ENCODE measurements around the gene TP53I11. TPM values are rescaled to one million over a fixed set of nuclear protein-coding genes. Genes with fewer than 3 reads are reported as not detected.

The TP53I11 gene
- total RNA-seq, 1 experiment from 2014 or later: 17.7 TPM

- H3K4me1 Mint-ChIP-seq (ENCODE audit: insufficient read depth, unreplicated experiment): peaks cover 6% of the 10 kb centered on the region
- H3K36me3 Mint-ChIP-seq (ENCODE audit: insufficient read depth, unreplicated experiment): no peaks in the 10 kb centered on the region
- no TSS peak for BruUV-seq (replicated peaks)
- ChIA-PET POLR2A (interaction anchor here (0.6 kb wide), 1 partner anchor 221 kb away, joined by 3 read pairs; no protein-coding TSS in a partner anchor), CTCF (interaction anchor here (0.6 to 1.1 kb wide), 2 partner anchors 17 to 25 kb away, joined by 3 read pairs; no protein-coding TSS in a partner anchor)
- no peak overlapping the region for H3K27ac Mint-ChIP-seq (ENCODE audit: low read depth, unreplicated experiment)
- H3K4me3 Mint-ChIP-seq (ENCODE audit: unreplicated experiment): no peak overlapping the region
- no peak for TF ChIP-seq CTCF (IDR thresholded peaks at IDR 0.05; ENCODE audit: unreplicated experiment)
- intact Hi-C loops (cut with micrococcal nuclease): no loop called here
- no peak for DNase-seq (ENCODE audit: unreplicated experiment)
- no peaks in the 10 kb centered on the region for H3K27me3 Mint-ChIP-seq (ENCODE audit: insufficient read depth, unreplicated experiment)
- no peaks in the 10 kb centered on the region for H3K9me3 Mint-ChIP-seq (ENCODE audit: unreplicated experiment)
These were observed 23.8 kb upstream of the TP53I11 start for GRCh38 chr11:44974402-44975000.

- DNase-seq (ENCODE audit: unreplicated experiment): no peak
- CTCF ChIA-PET: no interaction called here
- H3K4me3 Mint-ChIP-seq (ENCODE audit: unreplicated experiment): no peak overlapping the region
- H3K36me3 Mint-ChIP-seq (ENCODE audit: insufficient read depth, unreplicated experiment): no peaks in the 10 kb centered on the region
- H3K4me1 Mint-ChIP-seq (ENCODE audit: insufficient read depth, unreplicated experiment): no peaks in the 10 kb centered on the region
- TF ChIP-seq CTCF (IDR thresholded peaks at IDR 0.05; ENCODE audit: unreplicated experiment): no peak
- no TSS peak for BruUV-seq (replicated peaks)
- no peaks in the 10 kb centered on the region for H3K27me3 Mint-ChIP-seq (ENCODE audit: insufficient read depth, unreplicated experiment)
- H3K9me3 Mint-ChIP-seq (ENCODE audit: unreplicated experiment): no peaks in the 10 kb centered on the region
- H3K27ac Mint-ChIP-seq (ENCODE audit: low read depth, unreplicated experiment): no peak overlapping the region
- POLR2A ChIA-PET: no interaction called here
- intact Hi-C loops (cut with micrococcal nuclease): no loop called here
These were observed 23.1 kb upstream of the TP53I11 start for GRCh38 chr11:44973632-44974401.

- ChIA-PET CTCF (no interaction called here), POLR2A (no interaction called here)
- BruUV-seq (replicated peaks): no TSS peak
- H3K4me3 Mint-ChIP-seq (ENCODE audit: unreplicated experiment): no peak overlapping the region
- intact Hi-C loops (cut with micrococcal nuclease): no loop called here
- H3K27ac Mint-ChIP-seq (ENCODE audit: low read depth, unreplicated experiment): no peak overlapping the region
- TF ChIP-seq CTCF (IDR thresholded peaks at IDR 0.05; ENCODE audit: unreplicated experiment): no peak
- no peaks in the 10 kb centered on the region for H3K27me3 Mint-ChIP-seq (ENCODE audit: insufficient read depth, unreplicated experiment)
- DNase-seq (ENCODE audit: unreplicated experiment): no peak
- no peaks in the 10 kb centered on the region for H3K36me3 Mint-ChIP-seq (ENCODE audit: insufficient read depth, unreplicated experiment)
- no peaks in the 10 kb centered on the region for H3K9me3 Mint-ChIP-seq (ENCODE audit: unreplicated experiment)
- no peaks in the 10 kb centered on the region for H3K4me1 Mint-ChIP-seq (ENCODE audit: insufficient read depth, unreplicated experiment)
These were observed 22.2 kb upstream of the TP53I11 start for GRCh38 chr11:44972746-44973435.

- BruUV-seq (replicated peaks): no TSS peak
- intact Hi-C loops (cut with micrococcal nuclease): no loop called here
- POLR2A ChIA-PET: interaction anchor here (0.6 kb wide), 1 partner anchor 71 kb away, joined by 3 read pairs; no protein-coding TSS in a partner anchor
These were observed 20.5 kb upstream of the TP53I11 start for GRCh38 chr11:44971185-44971584.

More at GRCh38 chr11:44971185-44971584, 20.5 kb upstream of the TP53I11 start:
- H3K27ac Mint-ChIP-seq (ENCODE audit: low read depth, unreplicated experiment): no peak overlapping the region
- no peak for DNase-seq (ENCODE audit: unreplicated experiment)
- CTCF ChIA-PET: interaction anchor here (0.8 to 1.0 kb wide), 2 partner anchors 126 to 411 kb away, joined by 3 read pairs; no protein-coding TSS in a partner anchor
- H3K4me3 Mint-ChIP-seq (ENCODE audit: unreplicated experiment): no peak overlapping the region
- no peaks in the 10 kb centered on the region for H3K4me1 Mint-ChIP-seq (ENCODE audit: insufficient read depth, unreplicated experiment)
- no peaks in the 10 kb centered on the region for H3K9me3 Mint-ChIP-seq (ENCODE audit: unreplicated experiment)
- H3K36me3 Mint-ChIP-seq (ENCODE audit: insufficient read depth, unreplicated experiment): no peaks in the 10 kb centered on the region
- TF ChIP-seq CTCF (IDR thresholded peaks at IDR 0.05; ENCODE audit: unreplicated experiment): no peak
- no peaks in the 10 kb centered on the region for H3K27me3 Mint-ChIP-seq (ENCODE audit: insufficient read depth, unreplicated experiment)

Data from MCF 10A (cell line).